Activated gamma-delta T cell (primary cell): ENCODE results near the gene PNPLA1.

Source experiments
- DNase-seq: peaks from one replicate; lab custom pipeline; 2025; lab: John Stamatoyannopoulos, UW

Gene PNPLA1

DNA sequence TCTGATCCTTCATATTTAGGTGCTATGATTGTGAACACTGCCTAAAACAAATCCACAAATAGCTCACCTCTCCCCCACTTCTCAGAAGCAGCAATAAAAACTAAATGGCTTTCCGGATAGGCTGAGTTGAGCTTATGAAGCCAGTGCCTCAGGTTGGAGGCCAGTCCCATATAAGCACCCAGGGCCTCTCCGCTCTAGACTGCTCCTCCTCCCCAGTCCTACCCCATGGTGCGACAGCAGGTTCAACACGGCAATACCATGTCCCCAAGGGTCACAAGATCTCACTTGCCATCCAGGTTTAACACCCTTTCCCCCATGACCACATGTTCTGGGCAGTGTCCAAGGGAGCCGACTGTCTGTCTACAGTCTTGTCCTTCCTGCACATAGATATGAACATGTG is 46.1 kb downstream of the PNPLA1 start:
- no peak for DNase-seq

DNA sequence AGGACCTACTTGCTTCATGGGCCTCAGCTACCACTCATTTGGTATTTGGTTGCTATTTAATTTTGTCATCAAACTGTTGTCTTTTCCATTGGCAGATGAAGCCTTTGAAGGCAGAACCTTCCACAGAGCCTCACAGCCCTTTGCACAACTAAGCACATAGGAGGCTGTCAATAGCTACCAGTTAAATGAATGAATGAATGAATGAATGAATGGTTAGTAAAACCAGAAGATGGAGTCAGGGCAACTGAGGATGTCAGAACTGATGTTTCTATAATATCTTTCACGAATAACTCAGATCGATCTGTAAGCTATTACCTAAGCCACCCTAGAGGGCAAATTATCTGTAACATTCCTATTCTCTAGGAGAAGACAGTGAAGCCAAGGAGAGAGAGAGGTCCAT is 47.8 kb downstream of the PNPLA1 start:
- DNase-seq = no peak

DNA sequence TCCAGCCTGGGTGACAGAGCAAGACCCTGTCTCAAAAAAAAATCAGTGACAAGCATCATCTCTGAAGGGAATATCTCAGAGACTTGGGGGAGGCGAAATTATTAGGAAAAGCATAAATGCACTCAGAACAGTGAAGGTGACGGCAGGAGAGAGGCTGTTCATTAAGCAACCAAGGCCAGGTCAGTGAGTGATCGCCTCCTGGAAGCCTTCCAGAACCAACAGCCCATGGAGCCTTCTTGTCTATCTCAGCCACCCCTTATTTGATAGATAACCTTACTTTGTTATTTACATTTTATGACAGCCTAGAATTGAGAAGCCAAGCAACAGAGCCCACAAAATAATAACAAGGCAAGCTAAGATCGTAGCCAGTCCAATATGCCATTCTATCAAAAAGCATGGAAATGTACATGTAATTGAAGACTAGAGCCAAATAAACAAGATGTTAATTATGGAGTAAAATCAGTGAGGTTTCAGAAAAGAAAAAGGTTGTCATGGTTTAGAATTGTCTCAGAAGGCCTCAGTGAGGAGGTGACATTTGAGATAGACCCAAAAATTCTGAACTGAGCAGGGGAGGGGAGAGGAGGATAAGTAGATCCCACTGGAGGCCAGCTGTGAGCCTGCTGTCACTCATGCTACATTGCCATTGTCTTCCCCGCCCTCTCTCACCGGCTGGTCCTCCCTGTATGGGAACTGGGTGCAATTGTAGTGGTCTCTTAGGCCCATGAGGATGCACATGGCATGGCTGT is 49.0 kb downstream of the PNPLA1 start:
- no peak for DNase-seq

DNA sequence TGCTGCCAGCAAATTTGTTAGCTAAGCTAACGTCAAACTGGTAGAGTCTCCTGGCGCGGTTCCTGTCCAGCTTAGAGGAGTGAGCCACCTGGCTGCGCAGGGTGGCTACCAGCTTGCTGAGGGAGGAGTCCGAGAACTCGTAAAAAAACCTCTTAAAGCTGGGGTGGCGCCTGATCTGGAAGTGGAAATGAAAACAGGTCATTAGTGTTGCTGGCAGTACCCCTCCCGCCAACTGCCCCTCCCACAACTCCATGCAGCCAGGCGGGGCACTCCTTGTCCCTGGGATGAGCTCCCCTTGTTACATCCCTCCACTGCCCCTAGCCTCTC is 49.5 kb downstream of the PNPLA1 start:
- no peak for DNase-seq

DNA sequence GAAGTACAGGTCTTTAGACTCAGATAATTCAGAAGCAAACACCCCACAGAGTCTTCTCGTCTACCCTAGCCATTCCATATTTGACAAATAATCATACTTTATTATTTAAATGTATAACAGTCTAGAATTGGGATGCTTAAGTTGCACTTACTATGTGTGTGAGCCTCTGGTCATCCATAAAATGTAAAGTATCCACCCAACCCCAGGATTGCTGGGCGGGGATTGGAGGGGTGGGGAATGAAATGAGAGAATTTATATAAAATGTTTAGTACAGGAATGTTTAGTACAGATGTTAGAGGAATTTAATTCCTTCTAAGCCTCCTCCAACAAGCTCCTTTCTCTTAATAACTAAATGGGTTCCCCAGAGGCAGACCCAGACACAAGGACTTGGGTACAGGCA is 50.0 kb downstream of the PNPLA1 start:
- DNase-seq = no peak

DNA sequence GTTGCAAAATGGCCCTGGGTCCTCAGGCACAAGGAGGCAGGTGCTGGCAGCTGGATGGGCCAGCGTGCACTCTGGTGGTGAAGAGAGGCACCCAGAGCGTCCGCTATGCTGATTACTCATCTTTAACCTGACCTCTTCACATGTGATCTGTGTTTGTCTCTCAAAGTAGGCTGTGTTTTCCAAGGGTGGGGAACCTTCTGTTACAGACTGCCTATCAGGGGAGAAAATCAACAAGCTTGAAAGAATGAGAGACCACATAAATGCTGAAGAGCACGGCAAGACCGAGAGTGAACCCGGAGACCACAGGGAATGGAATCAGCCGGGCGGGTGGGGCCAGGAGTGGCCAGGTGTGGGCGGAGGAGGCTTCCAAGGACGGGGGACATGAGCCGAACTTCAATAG is 50.6 kb downstream of the PNPLA1 start:
- DNase-seq = no peak

DNA sequence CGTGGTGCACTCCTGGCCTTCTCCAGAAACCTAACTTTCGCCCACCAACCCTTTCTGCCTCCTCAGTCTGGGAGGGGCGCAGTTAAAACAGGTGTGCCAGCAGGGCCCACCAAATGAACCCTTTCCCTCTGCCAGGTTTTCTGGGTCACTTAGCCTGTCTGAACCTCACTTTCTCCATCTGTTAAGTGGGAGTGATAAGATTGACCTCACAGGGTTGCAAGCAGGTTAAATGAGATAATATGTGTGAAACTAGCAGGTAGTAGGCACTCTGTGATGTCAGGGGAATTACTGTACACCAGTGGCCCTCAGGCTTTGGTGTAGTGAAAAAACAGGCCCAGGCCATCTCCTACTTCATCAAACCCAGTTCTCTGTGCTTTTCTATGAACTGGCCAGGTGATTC is 52.7 kb downstream of the PNPLA1 start:
- no peak for DNase-seq

DNA sequence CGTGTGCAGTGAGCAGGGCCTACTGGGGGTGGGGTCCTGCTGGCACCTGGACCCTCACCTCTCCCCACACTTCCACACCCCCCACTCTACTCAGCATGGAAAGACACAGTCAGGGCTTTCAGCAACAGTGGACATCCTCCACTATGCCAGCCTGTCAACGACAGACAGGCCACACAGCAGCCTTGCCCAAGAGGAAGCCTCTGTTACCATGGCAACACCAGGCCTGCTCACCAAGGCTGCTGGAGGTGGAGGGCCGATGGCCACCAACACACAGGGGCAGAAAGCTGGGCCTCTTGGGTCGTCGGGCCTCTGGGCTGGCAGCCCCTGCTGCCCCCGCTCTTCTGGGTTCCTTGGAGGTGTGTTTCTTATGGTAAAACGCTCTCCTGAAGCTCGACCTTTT is 53.2 kb downstream of the PNPLA1 start:
- DNase-seq = no peak

DNA sequence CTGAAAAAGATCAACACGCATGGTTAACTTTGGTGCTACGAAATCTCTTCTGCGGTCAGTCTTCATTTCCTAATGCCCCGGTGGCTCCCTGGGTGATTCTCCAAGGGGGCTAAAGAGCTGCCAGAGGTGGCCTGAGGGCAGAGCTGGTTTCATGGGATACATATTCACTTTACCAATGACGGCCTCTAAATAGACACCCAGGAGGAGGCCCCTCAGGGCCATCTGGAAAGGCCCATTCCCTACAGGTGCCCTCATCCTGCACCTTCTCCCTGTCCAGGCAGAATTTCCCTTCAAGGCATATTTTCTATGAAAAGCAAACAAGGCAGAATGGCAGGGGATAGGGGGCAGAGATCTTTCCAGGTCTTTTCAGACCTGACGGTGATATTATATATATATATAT is 54.3 kb downstream of the PNPLA1 start:
- DNase-seq = no peak

DNA sequence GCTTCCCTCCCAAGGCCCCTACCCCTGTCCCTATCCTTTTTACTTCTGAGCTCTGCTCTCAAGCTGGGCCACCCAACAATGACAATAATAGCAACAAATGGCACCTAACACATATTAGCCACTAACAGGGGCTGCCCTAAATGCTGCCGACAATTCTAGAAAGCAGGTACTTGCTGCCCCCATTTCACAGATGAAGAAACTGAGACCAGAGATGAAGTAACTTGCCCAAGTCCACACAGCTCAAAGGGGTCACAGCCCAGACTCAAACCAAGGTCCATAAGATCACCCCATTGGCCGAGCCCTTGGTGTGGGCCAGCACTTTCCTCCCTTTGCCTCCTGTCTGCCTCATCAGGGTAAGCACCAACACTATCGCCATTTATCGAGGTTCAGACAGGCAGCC is 54.9 kb downstream of the PNPLA1 start:
- DNase-seq = no peak

DNA sequence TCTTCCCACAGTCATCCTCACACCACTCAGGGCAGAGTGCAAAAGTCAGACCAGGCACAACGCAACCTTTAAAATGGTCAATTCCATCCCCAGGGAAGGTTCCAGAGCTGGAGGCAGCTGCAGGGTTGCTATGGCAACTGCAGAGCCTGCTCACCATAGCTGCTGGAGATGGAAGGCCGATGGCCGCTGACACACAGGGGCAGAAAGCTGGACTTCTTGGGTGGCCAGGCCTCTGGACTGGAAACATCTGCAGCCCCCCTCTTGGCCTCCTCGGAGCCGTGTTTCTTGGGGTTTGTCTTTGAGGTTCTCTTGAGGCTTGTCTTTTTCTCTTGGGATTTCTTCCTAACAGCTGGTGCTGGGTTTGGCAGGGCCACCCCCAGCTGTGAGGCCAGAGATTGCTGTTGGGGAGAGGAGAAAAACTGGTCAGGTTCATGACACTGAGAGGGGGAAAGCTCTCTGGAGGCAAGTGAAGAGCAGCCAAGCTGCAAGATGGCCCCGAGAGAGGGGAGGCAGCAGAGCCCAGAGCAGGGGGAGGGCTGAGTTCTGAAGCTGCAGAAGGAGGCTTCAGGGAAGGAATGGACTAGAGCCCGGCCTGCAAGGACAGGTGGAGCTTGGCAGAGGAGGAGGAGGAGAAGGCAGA is 56.6 kb downstream of the PNPLA1 start:
- no peak for DNase-seq

DNA sequence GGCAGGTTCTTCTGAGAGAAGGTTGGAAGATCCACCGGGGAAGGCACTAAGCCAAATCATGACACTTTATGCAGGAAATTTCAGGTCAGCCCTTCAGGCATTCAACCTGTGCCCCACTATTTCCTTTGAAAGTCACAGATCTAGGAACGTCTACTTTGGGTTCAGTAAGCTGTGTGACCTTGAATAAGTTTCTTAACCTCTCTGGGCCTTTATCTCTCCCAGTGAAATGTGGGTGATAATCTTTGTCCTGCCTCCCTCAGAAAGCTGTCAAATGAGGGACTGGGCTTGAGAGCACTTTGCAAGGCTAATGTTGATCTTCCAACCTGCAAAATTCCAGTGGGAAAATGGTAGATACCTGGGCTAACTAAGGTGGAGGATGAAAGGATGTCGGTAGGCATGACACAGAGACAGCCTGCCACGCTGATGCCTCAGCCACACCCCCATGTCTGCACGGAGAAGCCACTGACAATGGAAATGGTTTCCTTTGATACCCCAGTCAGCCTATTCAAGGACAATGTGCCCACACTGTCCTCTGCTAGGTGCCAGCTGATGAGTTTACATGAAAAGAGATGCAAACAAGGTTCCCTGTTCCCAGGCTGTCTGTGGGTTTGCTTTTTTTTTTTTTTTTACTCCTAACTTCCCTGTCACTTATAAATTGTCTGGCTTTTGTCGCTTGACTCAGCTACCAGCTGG is 57.5 kb downstream of the PNPLA1 start:
- no peak for DNase-seq

DNA sequence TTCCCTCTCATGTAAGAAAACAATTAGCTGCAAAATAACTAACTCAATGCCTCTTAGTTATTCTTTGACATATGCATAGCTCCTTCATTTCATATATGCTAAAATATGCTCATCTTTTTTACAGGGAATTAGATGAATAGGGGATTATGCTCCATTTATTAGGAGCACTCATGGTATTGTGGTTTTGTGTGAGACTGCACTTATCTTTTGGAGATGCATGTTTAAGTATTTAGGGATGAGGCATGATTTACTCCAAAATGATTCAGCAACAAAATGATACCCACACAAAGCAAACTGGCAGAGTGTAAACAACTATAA is 58.0 kb downstream of the PNPLA1 start:
- no peak for DNase-seq

DNA sequence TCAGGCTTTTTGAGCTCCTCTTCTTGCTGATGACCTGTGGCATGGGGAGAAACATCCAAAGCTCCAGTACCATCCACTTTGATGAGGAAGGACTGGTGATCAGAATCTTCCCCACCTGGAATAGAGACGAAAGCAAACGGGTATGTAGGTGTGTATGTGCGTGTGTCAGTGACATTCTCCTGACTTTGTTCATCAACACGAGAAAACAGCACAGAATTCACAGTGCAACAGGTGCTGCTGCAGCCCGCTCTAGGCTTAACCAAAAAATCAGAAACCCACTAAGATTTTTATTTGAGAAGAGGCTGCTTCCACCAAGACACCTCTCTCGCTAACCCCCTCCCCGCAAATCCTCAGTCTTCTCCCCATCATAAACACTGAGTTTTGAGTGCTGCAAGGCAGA is 58.7 kb downstream of the PNPLA1 start:
- no peak for DNase-seq

DNA sequence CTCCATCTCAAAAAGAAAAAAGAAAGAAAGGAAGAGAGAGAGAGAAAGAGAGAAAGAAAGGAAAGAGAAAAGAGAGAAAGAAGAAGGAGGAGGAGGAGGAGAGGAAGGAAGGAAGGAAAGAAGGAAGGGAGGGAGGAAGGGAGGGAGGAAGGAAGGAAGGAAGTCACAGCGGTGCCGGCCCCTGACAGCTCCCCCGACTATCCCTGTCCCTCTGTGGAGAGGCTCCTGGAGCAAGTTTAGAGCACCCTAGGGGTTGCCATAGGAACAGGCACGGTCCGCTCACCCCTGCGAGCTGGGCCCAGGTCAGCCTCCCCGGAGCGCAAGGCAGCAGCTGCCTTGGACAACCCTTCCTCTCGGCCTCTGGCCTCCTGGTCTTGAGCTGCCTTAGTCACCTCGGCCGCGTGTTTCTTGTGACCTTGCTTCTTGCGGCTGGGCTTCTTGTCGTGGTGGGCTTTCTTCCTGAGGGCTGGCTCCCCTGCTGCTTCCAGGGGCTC is 60.0 kb downstream of the PNPLA1 start:
- no peak for DNase-seq

DNA sequence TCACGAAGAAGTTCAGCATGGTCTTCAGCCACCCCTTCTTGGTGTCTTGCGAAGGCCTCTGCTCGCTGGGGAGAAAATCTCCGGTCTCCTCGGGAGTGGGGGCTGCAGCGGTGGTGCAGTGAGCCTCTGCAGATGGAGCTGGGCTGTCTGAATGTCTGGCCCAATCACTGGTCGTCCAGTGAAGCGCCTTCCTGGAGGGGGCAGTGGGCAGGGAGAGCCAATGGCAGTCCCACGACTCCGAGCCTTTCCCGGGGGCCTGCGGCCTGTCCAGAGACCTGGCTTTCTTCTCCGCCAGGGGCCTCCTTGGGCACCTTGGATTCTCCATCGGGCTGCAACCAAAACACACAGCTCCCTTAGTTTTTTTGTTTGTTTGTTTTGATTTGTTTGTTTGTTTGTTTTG is 60.5 kb downstream of the PNPLA1 start:
- DNase-seq = no peak

DNA sequence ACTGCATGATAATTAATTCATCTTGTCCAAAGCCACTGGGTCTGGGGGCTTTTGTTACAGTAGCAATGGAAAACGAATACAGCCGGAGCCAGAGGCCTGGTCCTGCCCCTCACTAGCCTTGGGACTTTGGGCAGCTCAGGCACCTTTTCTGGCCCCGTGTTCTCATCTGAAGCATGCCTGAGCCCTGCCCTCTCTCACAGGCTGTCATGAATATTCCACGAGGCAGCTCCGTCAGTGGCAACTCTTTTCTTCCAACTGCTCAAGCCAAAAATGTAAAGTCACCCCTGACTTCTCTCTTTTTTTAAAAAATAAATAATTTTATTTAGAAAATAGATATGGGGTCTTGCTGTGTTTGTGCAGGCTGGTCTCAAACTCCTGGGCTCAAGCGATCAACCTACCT is 61.5 kb downstream of the PNPLA1 start:
- no peak for DNase-seq

DNA sequence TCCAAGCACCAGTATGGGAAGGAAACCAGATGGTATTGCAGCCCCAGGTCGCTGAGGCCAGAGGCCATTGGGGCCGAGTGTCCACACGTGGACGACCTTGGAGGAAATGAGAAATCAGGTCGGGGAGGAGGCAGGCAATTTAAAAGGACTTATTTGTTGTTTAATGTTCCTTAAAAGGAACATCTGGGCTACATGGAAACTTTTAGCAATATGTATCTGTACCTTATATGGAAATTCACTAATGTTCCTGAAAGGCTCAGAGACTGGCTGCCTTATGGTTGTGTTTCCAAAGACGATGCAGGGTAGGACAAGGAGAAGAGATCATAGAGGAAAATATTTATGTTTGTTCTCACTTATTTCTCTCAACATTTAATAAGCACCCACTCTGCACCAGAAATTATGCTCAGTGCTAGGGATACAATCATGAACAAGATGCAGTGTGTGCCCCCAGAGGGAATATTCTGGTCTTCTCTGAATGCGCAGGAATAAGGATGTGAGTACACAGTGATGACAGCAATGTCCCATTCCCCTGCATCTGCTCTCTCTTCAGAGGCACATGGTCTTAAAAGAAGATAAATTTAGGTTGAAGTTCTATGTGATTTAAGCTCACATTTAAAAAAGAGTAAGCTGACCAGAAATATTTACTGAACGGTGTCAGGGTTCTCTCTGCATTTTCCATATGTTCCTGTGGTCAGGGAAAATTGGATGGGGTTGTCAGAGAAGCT is 63.5 kb downstream of the PNPLA1 start:
- DNase-seq = no peak

DNA sequence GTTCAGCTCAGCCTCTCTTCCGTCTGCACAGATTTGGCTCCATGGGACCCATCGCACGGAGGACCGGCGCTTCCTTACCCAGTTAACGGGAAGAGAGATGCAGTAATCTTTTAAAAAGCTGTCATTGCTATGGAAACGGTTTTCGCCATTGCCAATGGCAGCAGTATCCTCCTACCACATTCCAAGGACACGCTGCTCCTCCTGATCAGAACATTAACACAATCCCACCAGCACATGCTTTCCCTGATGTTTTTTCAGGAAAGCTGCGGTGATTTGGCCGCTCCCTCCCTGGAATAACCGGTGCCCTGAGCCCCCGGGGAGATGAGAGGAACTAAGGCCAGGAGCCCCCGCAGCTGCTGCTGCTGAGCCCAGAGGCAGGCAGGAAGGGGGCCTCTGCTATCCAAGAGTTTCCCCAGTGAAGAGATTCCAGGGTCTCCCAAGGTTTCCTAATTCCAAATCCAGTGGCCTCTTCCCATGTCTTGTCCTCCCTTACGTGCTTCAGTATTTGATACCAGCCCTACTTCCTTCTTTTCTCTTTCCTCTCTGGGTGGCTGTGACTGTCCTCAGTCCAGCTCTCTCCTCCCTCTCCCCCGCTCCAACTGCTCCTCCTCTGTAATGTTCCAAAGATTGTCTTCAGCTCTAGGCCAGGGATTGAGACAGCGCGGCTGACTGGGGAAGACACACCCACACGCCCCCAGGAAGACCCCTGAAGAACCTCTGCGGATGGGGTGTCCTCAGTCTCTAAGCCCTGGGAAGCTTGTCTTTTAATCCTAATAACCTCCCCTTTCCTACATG is 64.3 kb downstream of the PNPLA1 start:
- DNase-seq = no peak

DNA sequence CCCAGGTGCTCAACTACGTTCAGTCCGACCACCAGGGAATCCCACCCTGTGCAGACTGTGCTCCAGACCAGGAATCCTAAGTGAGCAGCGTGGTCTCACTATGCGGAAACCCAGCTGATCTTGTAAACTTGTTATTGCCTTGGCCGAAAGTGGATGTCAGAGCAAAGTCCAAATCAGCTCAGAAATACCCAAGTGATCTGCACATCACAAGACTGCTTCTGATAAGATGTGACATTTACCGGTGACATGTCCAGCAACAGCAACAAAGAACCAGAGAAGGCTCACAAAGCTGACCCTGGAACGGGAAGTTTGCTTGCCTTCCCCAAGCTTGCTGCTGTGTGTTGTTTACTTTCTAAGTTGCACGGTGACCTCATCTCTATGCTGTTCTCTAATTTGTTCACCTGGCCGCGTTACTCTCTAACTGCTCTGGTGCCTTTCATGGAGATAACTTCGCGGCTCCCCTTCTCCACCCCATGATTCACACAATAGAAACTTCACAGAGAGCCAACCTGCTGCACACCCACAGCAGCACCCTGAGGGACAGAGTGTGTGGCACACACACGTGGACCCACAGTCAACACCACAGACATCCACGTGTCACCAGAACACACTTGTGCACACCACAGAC is 65.1 kb downstream of the PNPLA1 start:
- DNase-seq = no peak

DNA sequence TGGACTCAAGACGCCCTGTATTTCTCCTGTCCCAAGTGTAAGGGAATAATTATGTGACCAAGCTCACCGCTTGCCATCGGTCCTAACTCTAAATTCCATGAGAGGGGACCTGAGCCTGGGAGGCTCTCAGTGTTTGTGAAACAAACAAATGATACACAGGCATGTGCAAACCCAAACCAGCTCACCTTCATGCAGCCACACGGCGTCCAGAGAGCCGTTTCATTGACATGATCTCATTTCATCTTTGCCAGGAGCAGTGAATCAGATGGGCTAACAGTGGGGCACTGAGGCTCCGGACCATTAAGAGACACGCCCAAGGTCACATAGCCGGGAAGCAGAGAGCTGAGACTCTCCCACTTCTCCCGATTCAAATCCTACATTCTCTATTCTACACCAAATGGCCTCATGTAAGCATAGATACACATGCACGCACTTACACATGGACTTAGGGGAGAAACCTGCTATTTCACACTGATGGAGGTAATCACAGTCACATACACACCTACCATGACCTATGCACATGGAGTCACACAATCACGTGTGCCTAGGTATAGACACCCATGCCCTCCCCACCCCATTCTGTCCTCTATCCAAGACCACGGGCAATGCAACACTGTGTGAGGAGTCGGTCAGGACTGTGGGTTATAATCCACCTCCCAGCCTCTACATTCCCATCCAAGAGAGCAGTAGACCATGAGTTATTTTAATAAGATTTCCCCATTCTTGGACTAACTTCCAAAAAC is 65.8 kb downstream of the PNPLA1 start:
- DNase-seq = no peak
